Esophagus muscularis mucosa (tissue), 4 donors: Measurements from ENCODE around the gene NMNAT3.

Experiments used
- CTCF ChIP-seq, 3 experiments: fragments of 200-600 bp in 2 of 3; fragments of 450-650 bp in 1 of 3; sonication (generic) in 2 of 3; IDR thresholded peaks; one replicate each; pipeline ENCODE4 v1.5.1; 2017 to 2019; ENCODE audit warnings: antibody characterized with exemption in 3 of 3, mild to moderate bottlenecking in 2 of 3, moderate library complexity in 1 of 3
- EP300 ChIP-seq: sonication (generic); formaldehyde crosslinking; IDR thresholded peaks from one replicate; pipeline ENCODE4 v1.6.1; 2017; ENCODE audit warnings: antibody characterized with exemption
- POLR2A ChIP-seq: fragments of 450-650 bp; IDR thresholded peaks from one replicate; pipeline ENCODE4 v1.6.1; 2017; ENCODE audit warnings: antibody characterized with exemption, moderate library complexity, mild to moderate bottlenecking, low read depth
- POLR2AphosphoS5 ChIP-seq, 2 donors: sonication (generic); formaldehyde crosslinking; IDR thresholded peaks; one replicate each; pipeline ENCODE4 v1.6.1; 2017; ENCODE audit warnings: antibody characterized with exemption in 2 of 2

GRCh38 chr3:139541532-139542288 is 136.1 kb downstream of the NMNAT3 start:
- TF ChIP-seq POLR2A (no peak), CTCF (IDR thresholded peaks at IDR 0.05) (no peak), EP300 (no peak), POLR2AphosphoS5 (IDR thresholded peaks at IDR 0.05) (no peak)
